ENCODE measurements around the gene SNUPN.
A peak's percentile ranks its signal among the peaks of the same experiment; 100 is the strongest.
"Not testable (repeated sequence)": the region's sequence is repeated elsewhere in the genome, so short reads cannot be mapped to it uniquely, and the experiment has no call there.

The SNUPN gene

GRCh38 chr15:75653347-75653913 lies 27.9 kb upstream of the SNUPN start:
- no peak for DNase-seq

DNA sequence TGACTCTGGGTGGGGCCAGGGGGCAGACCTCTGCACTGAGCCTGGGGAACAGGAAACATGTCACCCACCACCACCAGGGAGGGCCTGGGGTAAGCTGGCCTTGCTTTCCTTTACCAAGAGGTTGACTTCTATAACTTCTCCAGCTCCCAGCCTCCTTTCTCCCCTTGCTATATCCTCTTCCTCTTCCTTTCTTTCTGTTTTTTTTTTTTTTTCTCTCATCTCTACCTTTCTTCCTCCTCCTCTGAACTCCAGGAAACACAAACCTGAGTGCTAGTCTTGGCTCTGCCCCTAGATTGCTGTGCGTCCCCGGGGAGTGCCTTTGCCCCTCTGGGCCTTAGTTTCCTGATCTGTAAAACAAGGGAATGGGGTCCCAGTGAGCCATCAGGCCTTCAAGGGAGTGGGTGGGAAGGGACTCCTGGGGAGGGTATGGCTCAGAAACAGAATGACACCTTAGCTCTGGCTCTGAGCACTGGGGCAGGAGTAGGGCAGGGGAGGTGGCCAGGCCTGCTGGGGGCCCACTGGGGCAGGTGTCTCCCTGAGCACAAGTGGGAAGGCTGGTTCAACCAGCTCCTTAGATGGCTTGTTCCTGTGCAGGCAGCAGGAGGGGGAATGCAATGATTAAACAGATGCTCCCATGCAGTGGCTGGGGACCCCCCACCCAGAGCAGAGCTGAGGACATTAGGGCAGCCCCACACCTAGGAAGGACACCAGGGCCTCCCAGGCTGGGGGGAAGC lies 26.5 kb upstream of the SNUPN start:
- DNase-seq, result no peak

- DNase-seq, result peak in 1 of 2 experiments; percentile 33
Measured at GRCh38 chr15:75650908-75651809, 25.6 kb upstream of the SNUPN start.

DNA sequence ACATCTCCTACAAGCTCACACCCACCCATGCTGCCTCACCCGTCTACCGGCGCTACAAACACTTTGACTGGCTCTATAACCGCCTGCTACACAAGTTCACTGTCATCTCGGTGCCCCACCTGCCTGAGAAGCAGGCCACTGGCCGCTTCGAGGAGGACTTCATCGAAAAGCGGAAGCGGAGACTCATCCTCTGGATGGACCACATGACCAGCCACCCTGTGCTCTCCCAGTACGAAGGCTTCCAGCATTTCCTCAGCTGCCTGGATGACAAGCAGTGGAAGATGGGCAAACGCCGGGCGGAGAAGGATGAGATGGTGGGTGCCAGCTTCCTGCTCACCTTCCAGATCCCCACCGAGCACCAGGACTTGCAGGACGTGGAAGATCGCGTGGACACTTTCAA lies 24.3 kb upstream of the SNUPN start:
- DNase-seq, result no peak

- DNase-seq, result no peak
Measured at GRCh38 chr15:75649045-75649761, 23.7 kb upstream of the SNUPN start.

DNA sequence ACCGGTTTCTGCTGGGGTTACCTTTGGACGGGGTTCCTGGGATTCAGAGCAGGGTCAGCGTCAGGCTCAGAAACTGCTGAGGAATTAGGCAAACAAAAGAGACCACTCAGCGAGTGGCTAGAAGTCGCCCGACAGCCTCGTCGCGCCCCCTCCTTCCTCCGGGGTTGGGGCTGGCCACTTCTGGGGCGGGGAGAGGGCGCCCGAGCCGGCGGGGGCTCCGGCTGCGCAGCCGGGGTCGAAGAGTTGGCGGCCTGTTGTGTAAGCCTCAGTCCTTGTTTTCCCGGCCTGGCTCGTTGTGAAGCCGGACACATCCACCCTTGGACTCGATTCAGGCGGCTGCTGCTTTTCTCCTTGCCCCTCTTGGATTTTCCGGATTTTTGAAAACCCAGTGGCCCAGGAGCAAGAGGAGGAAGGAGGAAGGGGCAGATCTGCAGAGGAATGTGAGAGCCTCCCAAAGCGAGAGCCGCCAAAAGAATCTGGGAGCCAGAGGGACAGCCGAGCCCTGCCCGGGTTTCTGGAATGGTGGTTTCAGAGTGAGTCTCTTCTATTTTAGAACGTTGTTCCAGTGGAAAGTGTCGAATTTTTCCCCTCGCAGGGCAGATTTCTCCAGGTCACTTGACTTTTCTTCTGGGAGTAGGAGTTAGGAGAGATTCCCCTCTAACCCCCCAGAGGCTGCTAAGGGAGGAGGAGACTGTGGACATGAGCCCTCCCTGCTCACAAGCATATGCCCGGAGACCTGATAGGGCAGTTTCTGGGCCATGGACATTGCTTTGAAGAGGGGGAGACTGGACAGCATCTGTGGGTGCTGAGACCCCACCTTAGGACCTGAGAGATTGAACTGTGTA lies 22.9 kb upstream of the SNUPN start:
- no peak for DNase-seq

DNA sequence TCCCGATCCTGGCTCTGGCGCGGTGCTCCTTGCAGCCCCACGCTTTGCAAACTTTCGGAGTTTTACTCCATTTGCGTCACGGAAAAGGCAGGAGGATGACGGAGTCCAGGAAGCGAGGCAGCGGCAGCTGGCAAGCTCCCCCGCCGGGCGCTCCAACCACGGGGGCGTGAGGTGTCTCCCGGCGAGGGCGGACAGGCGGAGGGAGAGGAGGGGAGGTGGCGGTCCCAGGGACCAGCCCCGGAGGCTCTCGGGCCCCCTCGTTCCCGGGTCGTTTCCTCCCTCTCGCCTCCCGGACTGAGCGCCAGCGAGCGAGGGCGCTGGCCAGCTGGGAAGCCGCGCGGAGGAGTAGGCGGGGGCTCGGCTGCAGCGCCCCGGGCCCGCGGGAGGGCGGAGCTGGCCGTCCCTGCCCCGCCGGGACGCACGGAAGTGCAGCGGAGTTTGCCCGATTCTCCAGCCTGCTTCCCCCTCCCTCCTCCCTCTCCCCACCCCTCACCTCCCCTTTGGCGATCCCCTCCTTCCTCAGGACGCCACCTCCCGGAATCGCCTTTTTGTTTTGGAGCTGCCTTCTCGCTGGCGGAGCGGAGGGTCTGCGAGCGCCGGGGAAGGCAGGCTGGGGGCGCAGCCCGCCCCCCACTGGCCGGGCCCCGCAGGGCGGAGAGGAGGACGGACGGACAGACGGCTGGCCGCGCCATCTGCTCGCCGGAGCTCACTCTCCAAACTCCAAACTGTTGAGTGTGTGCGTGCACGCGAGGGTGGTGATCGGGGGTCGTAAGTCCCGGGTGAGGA lies 22.0 kb upstream of the SNUPN start, which contains the start of gene SNX33:
Gene SNX33, plus strand, starts transcription at position 543 of the 786 bp plus-strand sequence. CDS start 1,191 bp downstream, outside the sequence.
- peak; percentile 68 to 76 for DNase-seq

DNA sequence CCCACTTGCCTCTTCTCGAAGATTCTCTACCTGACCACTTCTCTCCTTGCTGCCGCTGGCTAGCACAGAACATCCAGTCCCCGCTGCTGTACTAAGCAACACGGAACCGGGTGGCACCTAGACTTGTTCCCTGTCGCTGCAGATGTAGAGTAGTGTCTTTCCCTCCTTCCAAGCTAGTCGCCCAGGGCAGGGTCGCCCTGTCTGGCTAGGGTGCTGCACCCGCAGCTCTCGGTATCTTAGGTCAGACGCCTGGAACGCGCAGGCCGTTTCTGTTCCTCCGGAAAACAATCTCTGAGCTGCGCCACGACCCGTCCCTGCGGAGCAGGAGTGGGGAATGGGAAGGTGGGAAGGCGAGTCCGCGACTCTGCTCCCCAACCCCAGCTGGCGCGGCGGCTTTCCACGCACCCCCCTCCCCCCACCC lies 21.4 kb upstream of the SNUPN start:
- peak in 1 of 2 experiments; percentile 24 for DNase-seq

DNA sequence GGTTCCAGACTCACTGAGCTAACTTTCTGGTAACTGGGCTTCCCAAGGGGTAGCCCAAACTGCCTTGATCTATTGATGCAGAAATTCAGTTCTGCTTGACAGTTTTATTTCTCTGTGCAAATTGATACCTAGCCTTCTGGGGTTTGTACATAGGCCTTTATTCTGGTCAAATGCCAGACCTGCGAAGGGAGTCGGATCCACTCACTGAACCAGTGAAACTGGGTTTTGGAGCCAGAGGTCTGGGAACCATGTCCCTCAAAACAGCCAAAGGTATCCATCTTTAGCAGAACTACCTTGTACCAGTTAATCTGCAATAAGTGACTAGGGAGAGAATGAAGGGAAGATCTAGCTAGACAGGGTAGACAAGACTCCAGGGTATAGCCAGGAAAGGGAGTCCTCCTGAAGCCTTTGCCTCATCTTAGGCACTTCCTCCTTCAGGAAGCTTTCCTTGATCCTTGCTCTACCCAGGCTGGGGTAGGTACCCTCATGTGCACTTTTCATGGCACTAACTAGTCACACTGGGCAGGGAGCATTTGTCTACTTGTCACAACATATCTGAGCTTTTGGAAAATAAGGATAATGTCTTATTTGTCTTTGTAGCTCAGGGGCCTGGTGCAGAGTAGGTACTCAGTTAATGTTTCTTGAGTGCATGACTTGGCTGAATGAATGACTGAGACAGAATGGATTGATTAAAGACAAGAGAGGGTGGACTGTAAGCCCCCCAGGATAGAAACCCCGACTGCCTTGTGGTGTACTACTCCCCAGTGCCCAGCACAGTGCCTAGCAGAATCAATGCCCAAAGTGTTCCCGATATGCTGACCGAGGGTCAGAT lies 20.8 kb upstream of the SNUPN start:
- DNase-seq, result no peak

GRCh38 chr15:75644376-75644775 lies 18.9 kb upstream of the SNUPN start:
- no peak for DNase-seq

DNA sequence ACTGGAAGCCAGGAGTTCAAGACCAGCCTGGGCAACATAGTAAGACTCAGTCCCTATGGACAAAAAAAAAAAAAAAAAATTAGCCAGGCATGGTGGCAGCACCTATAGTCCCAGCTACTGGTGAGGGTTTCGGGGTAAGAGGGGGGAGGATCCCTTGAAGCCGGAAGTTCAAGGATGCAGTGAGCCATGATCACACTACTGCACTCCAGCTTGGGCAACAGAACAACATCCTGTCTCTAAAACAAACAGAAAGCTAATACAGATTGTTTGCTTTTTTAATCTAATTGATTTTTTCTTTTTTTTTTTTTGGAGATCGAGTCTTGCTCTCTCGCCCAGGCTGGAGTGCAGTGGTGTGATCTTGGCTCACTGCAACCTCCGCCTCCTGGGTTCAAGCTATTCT lies 16.1 kb upstream of the SNUPN start:
- DNase-seq, result no peak

DNA sequence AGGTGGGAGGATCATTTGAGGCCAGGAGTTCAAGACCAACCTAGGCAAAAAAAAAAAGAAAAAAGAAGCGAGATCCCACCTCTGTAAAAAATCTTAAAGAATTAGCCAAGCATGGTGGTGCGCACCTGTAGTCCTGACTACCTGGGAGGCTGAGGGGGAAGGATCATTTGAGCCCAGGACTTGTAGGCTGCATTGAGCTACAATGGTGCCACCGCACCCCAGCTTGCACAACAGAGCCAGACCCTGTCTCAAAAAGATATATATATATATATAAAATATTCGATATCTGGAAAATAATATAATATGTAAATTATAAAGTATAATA lies 15.6 kb upstream of the SNUPN start:
- DNase-seq, result no peak

DNA sequence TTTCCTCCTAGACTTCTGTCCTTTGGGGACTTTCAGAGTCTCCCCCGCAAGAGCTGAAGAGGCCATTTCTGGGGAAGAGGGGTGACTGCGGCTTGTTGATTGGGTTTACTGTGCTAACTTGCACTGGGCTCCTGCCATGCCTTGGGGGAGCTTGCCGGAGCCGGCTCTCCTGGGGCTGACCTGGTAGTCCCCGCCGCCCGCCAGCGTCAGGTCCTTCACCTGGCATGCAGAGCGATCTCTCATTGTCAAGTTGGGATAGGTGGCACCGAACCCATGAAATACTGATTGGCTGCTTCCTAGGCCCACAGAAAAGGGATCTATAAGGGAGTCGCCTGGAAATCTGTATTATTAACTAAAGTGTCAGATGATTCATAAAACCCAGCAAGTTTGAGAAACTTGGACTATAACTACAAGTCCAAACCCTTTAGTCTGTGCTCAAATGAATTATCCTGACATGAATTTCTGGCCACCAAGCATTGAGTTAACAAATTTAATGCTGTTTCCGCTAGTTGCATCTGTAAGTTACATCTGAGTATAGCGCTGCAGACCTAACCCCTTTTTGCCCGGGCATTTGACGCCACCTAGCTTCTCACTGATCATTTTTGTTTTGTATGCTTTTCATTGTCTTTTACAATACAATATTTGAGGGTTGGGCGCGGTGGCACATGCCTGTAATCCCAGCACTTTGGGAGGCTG lies 15.1 kb upstream of the SNUPN start:
- DNase-seq, result peak; percentile 60 to 77

GRCh38 chr15:75639709-75640482 lies 14.4 kb upstream of the SNUPN start, which contains the start of gene IMP3:
TSS of gene IMP3 (minus strand) at chr15:75640224. CDS start at chr15:75640168, 56 bp downstream.
- DNase-seq, result peak; percentile 98 to 99

DNA sequence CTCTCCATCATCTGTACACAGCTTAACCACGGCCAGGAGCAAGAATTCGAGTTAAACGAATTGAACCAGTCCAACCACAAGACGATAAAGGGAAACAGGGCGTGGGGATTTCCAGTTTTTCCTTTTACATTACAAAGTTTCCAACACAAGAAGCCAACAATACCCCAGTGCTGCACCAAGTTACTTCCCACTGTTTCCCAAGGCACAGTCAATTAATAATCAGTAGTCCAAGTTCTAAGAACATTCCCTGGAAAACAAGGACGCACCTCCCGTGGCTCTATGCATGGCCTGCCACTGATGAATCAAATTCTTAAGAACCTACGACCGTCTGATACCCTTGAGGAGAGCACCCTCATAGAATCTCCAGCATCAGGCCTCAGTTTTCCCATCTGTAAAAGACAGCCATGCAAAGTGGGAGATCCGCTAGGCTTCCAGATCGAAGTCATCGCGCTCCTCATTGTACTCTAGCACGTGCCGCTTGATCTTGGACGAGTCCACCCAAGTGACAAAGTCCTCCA lies 13.7 kb upstream of the SNUPN start:
- no peak for DNase-seq

- DNase-seq, result no peak
Measured at GRCh38 chr15:75637245-75638009, 11.9 kb upstream of the SNUPN start.

DNA sequence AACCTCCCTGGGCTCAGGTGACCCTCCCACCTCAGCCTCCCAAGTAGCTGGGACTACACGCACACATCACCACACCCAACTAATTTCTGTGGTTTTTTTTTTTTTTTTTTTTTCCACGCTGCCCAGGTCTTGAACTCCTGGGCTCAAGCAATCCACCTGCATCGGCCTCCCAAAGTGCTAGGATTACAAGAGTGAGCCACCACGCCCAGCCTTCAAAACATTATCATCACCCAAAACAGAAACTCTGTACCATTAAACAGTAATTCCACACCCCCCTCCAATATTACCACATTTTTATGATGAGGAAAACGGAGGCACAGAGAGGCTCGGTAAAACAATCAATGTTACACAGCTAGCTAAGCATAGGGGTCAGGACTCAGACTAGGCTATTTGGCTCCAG lies 10.5 kb upstream of the SNUPN start:
- no peak for DNase-seq

- DNase-seq, result not testable (repeated sequence)
Measured at GRCh38 chr15:75633922-75634321, 8.4 kb upstream of the SNUPN start.

All from NCI-H524 (cell line).